HL-60 (cell line): ENCODE results near the gene FBXL14.

Experiments
- CTCF ChIP-seq: IDR thresholded peaks from one replicate; pipeline ENCODE4 v1.5.1; 2011; ENCODE audit warnings: low read length, control low read depth, inconsistent platforms; ENCODE audit not compliant: insufficient read depth
- REST ChIP-seq: IDR thresholded peaks from 2 replicates; pipeline ENCODE4 v1.6.1; 2012; ENCODE audit warnings: low read depth; ENCODE audit not compliant: insufficient replicate concordance

GRCh38 chr12:1566449-1567135, 27.8 kb downstream of the FBXL14 start:
- TF ChIP-seq CTCF (no peak), REST (no peak)
